Chondrocyte (in vitro differentiated cells): Measurements from ENCODE around the gene TNFRSF8. TPM values are rescaled to one million over a fixed set of nuclear protein-coding genes. Genes with fewer than 3 reads are reported as not detected.

Experiments
- DNase-seq: peaks from one replicate; pipeline ENCODE4 v3.0.0; 2021; ENCODE audit warnings: mixed read lengths, low spot score
- H3K27ac Mint-ChIP-seq: one replicate; pipeline ENCODE4 v1.8.0; 2021; ENCODE audit warnings: mild to moderate bottlenecking, moderate library complexity, mixed read lengths; ENCODE audit not compliant: unreplicated experiment
- H3K27me3 Mint-ChIP-seq: 2 replicates; pipeline ENCODE4 v1.8.0; 2021; ENCODE audit warnings: low read depth, mixed read lengths
- H3K36me3 Mint-ChIP-seq: 2 replicates; pipeline ENCODE4 v1.8.0; 2021; ENCODE audit warnings: low read depth, mixed read lengths
- H3K4me1 Mint-ChIP-seq: 2 replicates; pipeline ENCODE4 v1.8.0; 2021; ENCODE audit warnings: low read depth, mild to moderate bottlenecking, mixed read lengths
- H3K4me3 Mint-ChIP-seq: one replicate; pipeline ENCODE4 v1.8.0; 2021; ENCODE audit warnings: mild to moderate bottlenecking, moderate library complexity, mixed read lengths; ENCODE audit not compliant: unreplicated experiment
- H3K9me3 Mint-ChIP-seq: 2 replicates; pipeline ENCODE4 v1.8.0; 2021; ENCODE audit warnings: low read depth, mixed read lengths
- CTCF ChIP-seq: fragments of 200-600 bp; sonication (generic); IDR thresholded peaks from 2 replicates; pipeline ENCODE4 v1.5.0; 2021; ENCODE audit warnings: antibody characterized with exemption, mild to moderate bottlenecking, moderate library complexity
- total RNA-seq: library from RNA; stranded (reverse); gene quantifications from 3 replicates; pipeline ENCODE4 v1.2.1, GENCODE V29; 2021

Gene TNFRSF8
- total RNA-seq, 1 donor from 2014 or later = not detected

GRCh38 chr1:12138196-12139168 lies 75.4 kb downstream of the TNFRSF8 start:
- peaks cover 3% of the 10 kb centered on the region for H3K4me1 Mint-ChIP-seq
- H3K27me3 Mint-ChIP-seq = no peaks in the 10 kb centered on the region
- no peaks in the 10 kb centered on the region for H3K9me3 Mint-ChIP-seq
- no peaks in the 10 kb centered on the region for H3K36me3 Mint-ChIP-seq
- H3K27ac Mint-ChIP-seq = no peak overlapping the region
- TF ChIP-seq CTCF = no peak
- H3K4me3 Mint-ChIP-seq = no peak overlapping the region
- DNase-seq = no peak

- peaks cover 11% of the 10 kb centered on the region for H3K4me1 Mint-ChIP-seq
- H3K9me3 Mint-ChIP-seq = no peaks in the 10 kb centered on the region
- no peak for DNase-seq
- no peaks in the 10 kb centered on the region for H3K36me3 Mint-ChIP-seq
- H3K27ac Mint-ChIP-seq = no peak overlapping the region
- no peak overlapping the region for H3K4me3 Mint-ChIP-seq
- no peaks in the 10 kb centered on the region for H3K27me3 Mint-ChIP-seq
- TF ChIP-seq CTCF = no peak
Observed at GRCh38 chr1:12140016-12140415, 76.9 kb downstream of the TNFRSF8 start.

GRCh38 chr1:12140515-12141162 lies 77.5 kb downstream of the TNFRSF8 start:
- TF ChIP-seq CTCF = no peak
- Mint-ChIP-seq H3K4me3 (no peak overlapping the region), H3K4me1 (peaks cover 11% of the 10 kb centered on the region), H3K27me3 (no peaks in the 10 kb centered on the region), H3K9me3 (no peaks in the 10 kb centered on the region), H3K36me3 (no peaks in the 10 kb centered on the region), H3K27ac (no peak overlapping the region)
- no peak for DNase-seq

GRCh38 chr1:12141163-12141850 lies 78.2 kb downstream of the TNFRSF8 start:
- no peak for DNase-seq
- no peaks in the 10 kb centered on the region for H3K36me3 Mint-ChIP-seq

More at GRCh38 chr1:12141163-12141850, 78.2 kb downstream of the TNFRSF8 start:
- no peaks in the 10 kb centered on the region for H3K9me3 Mint-ChIP-seq
- no peak for TF ChIP-seq CTCF
- peaks cover 11% of the 10 kb centered on the region for H3K4me1 Mint-ChIP-seq
- H3K4me3 Mint-ChIP-seq = no peak overlapping the region
- no peak overlapping the region for H3K27ac Mint-ChIP-seq
- no peaks in the 10 kb centered on the region for H3K27me3 Mint-ChIP-seq
